ENCODE data around the gene SCIN.

GRCh38 chr7:12637819-12638592 lies 67.5 kb downstream of the SCIN start:
- no peak for TF ChIP-seq CTCF (IDR thresholded peaks at IDR 0.05; ENCODE audit: control extremely low read depth in 1 of 3, insufficient read depth in 1 of 3, low read depth in 1 of 3, low read length in 3 of 3)
- TF ChIP-seq, protein P1, sequence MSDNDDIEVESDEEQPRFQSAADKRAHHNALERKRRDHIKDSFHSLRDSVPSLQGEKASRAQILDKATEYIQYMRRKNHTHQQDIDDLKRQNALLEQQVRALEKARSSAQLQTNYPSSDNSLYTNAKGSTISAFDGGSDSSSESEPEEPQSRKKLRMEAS (IDR thresholded peaks at IDR 0.05): no peak
- no peak for TF ChIP-seq USF2 (IDR thresholded peaks at IDR 0.05; ENCODE audit: low read length)
